ENCODE measurements around the gene GRM4. TPM values are rescaled to one million over a fixed set of nuclear protein-coding genes. Genes with fewer than 3 reads are reported as not detected.

The GRM4 gene
- total RNA-seq, 4 donors from 2014 or later: not detected

DNA sequence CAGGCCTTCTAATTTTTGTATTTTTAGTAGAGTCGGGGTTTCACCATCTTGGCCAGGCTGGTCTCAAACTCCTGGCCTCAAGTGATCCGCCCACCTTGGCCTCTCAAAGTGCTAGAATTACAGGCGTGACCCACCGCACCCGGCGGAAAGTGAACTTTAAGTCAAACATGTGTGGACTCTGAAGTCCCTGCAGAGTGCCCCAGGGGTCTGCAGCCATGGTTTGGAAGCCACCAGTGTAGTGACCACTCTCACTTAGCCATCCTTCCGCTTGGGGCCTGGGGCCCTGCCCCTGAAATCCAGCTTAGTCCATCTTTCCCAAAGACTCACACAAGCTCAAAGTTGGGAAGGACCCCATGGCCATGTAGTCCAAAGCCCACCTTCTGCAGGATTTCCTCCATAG is 164.5 kb downstream of the GRM4 start:
- TF ChIP-seq, protein P1, sequence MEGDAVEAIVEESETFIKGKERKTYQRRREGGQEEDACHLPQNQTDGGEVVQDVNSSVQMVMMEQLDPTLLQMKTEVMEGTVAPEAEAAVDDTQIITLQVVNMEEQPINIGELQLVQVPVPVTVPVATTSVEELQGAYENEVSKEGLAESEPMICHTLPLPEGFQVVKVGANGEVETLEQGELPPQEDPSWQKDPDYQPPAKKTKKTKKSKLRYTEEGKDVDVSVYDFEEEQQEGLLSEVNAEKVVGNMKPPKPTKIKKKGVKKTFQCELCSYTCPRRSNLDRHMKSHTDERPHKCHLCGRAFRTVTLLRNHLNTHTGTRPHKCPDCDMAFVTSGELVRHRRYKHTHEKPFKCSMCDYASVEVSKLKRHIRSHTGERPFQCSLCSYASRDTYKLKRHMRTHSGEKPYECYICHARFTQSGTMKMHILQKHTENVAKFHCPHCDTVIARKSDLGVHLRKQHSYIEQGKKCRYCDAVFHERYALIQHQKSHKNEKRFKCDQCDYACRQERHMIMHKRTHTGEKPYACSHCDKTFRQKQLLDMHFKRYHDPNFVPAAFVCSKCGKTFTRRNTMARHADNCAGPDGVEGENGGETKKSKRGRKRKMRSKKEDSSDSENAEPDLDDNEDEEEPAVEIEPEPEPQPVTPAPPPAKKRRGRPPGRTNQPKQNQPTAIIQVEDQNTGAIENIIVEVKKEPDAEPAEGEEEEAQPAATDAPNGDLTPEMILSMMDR (IDR thresholded peaks at IDR 0.05): no peak
- TF ChIP-seq EP300 (IDR thresholded peaks at IDR 0.05) (no peak), POLR2A (IDR thresholded peaks at IDR 0.05) (no peak), POLR2AphosphoS5 (IDR thresholded peaks at IDR 0.05) (no peak)
- Histone ChIP-seq H3K36me3 (no peaks in the 10 kb centered on the region), H3K27ac (no peak overlapping the region), H3K4me3 (no peak overlapping the region), H3K9me3 (no peaks in the 10 kb centered on the region), H3K27me3 (peaks cover 9% of the 10 kb centered on the region), H3K4me1 (peaks cover 5% of the 10 kb centered on the region)
- WGBS: 97% methylated on average over 7 of the region's 7 CpGs
- DNase-seq (ENCODE audit: low spot score in 2 of 2): peak; percentile 46 to 53

DNA sequence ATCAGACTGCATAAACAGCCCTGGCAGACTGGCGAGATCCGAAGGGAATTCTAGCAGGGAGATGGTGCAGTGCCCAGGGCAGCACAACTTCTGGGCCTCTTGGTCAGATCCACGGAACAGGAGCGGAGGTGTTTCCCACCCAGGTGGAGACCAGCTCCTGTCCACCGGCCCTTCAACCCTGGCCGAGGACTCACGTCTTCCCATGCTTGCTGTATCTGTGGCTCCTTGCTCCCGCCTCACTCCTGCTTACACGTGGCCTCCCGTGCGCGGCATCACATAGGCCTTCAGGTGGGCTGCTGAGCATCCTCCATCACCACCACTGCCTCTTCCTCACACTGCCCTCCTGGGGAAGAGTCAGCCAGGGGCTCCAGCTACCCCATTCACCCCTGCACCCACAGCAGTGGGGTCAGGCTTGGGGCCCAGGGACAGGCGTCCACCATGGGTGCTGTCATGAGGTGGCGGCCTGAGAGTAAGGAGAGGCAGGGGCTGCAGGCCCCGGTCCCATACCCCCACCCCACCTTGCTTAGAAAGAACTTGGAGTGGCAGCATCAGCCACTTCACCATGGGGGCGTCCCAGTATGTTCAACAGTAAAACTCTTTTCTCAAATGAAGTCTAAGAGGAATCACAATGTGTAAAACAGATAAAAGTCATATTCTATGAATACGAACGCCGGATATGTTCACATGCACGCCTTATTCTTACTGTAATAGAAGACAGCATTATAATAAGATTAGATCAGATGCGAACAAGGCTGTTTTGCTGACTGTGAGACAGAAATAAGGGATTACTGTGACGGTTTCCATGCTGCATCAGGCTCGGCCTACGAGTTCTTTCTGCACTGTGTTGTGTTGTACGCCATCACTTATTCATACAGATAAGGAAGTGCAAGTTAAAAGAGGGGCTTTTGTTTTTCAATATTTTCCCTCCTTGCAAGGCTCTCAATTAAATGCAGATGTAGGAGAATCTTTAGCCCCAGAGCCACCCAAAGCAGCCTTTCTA is 165.4 kb downstream of the GRM4 start:
- Histone ChIP-seq H3K36me3 (no peaks in the 10 kb centered on the region), H3K27ac (no peak overlapping the region), H3K4me1 (peaks cover 5% of the 10 kb centered on the region), H3K4me3 (no peak overlapping the region), H3K27me3 (peaks cover 19% of the 10 kb centered on the region), H3K9me3 (no peaks in the 10 kb centered on the region)
- DNase-seq (ENCODE audit: low spot score in 2 of 2): peak; percentile 34 to 53
- WGBS: 89% methylated on average over 23 of the region's 25 CpGs
- no peak for TF ChIP-seq POLR2A (IDR thresholded peaks at IDR 0.05)
- no peak for TF ChIP-seq POLR2AphosphoS5 (IDR thresholded peaks at IDR 0.05)
- TF ChIP-seq, protein P1 (IDR thresholded peaks at IDR 0.05): no peak
- TF ChIP-seq EP300 (IDR thresholded peaks at IDR 0.05): no peak

DNA sequence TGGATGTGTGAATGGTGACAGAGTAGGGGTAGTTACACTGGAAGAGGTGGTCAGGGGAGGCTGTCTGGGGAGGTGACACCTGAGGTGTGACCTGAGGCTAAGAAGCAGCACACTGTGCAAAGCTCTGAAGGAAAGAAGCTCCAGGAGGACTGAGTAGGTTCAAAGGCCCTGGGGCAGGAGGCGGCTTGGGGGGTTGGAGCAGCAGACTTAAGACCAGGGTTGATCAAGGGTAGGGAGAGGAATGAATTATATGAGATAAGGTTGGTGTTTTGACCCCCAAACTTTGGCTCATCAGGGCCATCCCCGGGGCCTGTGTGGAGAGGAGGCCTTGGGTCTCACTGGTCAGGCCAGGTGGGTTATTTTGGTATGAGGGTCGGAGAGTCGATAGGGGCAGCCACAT is 166.1 kb downstream of the GRM4 start:
- TF ChIP-seq EP300 (IDR thresholded peaks at IDR 0.05) (no peak), POLR2A (IDR thresholded peaks at IDR 0.05) (no peak), POLR2AphosphoS5 (IDR thresholded peaks at IDR 0.05) (no peak)
- TF ChIP-seq, protein P1 (IDR thresholded peaks at IDR 0.05): no peak
- H3K27ac ChIP-seq: no peak overlapping the region
- H3K4me1 ChIP-seq: peaks cover 5% of the 10 kb centered on the region
- H3K4me3 ChIP-seq: no peak overlapping the region
- no peaks in the 10 kb centered on the region for H3K36me3 ChIP-seq
- DNase-seq (ENCODE audit: low spot score in 2 of 2): peak; percentile 16 to 56
- WGBS: 91% methylated on average over 4 of the region's 4 CpGs
- no peaks in the 10 kb centered on the region for H3K9me3 ChIP-seq
- peaks cover 26% of the 10 kb centered on the region for H3K27me3 ChIP-seq

DNA sequence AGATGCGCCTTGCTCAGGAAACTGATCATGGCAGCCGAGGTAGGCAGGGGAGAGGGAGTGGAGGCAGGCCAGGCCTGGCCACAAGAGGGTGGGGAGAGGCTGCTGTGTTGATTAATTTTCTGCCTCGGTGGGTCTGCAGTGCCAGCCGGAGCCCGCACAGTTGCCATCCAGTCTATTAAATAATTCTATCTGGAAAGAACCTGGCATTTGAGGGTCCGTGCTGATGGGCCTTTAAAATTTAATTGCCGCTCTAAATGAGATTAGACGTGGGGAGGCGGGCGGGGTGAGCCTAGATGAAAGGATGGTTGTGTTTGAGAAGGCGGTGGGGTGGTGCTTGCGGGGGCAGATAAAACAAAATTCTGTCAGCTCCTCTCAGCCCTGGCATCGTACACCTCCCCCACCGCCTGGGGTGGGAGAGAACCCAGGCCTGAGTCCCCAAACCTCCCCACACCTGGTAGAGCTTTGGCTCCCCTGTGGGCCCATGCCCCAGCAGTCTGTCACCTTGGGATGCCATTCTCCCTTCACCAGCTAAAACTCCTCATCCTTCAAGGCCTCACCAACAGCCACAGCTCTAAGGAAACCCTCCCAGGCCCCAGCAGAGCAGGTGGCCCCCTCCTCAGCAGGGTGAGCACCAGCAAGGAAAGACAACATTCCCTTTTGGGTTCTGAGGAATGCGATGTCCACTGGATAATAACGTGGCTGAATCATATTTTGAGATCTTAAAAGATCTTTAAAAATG is 167.3 kb downstream of the GRM4 start:
- H3K9me3 ChIP-seq: no peaks in the 10 kb centered on the region
- no peaks in the 10 kb centered on the region for H3K36me3 ChIP-seq
- peaks cover 5% of the 10 kb centered on the region for H3K4me1 ChIP-seq
- WGBS: 75% methylated on average over 16 of the region's 16 CpGs
- H3K27ac ChIP-seq: no peak overlapping the region
- TF ChIP-seq, protein P1 (IDR thresholded peaks at IDR 0.05): no peak
- TF ChIP-seq EP300 (IDR thresholded peaks at IDR 0.05): no peak
- no peak for TF ChIP-seq POLR2A (IDR thresholded peaks at IDR 0.05)
- peaks cover 32% of the 10 kb centered on the region for H3K27me3 ChIP-seq
- H3K4me3 ChIP-seq: no peak overlapping the region
- peak; percentile 31 to 36 for DNase-seq (ENCODE audit: low spot score in 2 of 2)
